HG03442 (cell line): ENCODE measurements around the gene SEMA6C.
"Not testable (repeated sequence)": the region's sequence is repeated elsewhere in the genome, so short reads cannot be mapped to it uniquely, and the experiment has no call there.

ENCODE experiments used
- ATAC-seq: cut with Tn5 transposase; IDR thresholded peaks from one replicate; pipeline ENCODE4 v1.9.1; 2021; ENCODE audit warnings: mild to moderate bottlenecking, moderate library complexity; ENCODE audit not compliant: unreplicated experiment

The SEMA6C gene

DNA sequence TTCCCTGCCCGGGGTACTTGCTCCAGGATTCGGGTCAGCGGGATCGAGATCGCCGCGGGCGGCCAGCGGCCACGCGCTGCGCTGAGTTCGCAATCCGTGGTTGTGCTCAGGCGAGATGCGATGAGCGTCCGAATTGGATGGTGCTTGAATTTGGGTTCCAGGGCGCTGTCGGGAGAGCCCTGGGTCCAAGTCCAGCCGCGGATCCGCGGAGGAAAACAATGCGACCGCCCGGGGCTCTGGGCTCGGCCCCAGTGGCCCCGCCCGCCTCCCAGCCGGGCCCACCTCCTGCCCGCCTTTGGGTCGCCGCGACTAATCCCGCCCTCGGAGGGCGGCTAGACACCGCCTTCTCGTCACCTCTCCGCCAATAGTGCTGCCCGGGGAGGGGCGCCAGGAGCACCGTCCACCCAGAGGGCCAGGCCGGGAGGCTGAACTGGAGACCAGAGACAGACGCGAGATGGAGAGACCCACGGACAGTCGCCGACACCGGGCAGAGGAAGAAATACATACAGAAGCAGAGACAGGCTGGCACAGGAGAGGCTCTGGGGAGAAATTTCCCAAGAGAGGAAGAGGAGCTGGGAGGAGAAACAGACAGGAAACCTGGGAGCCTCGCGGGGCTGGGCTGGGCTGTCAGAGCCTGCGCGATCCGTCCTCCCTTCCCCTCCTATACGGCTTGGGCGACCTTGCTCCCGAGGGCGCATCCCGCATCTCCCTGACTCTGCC, at the start of gene SEMA6C:
TSS of gene SEMA6C (minus strand) at position 220 of the 720 bp plus-strand sequence. CDS start 4,010 bp downstream, outside the sequence.
- ATAC-seq: peak; percentile 96

GRCh38 chr1:151194894-151195594, 48.6 kb upstream of the SEMA6C start:
- ATAC-seq: not testable (repeated sequence)

GRCh38 chr1:151193856-151194255, 47.4 kb upstream of the SEMA6C start:
- no peak for ATAC-seq

GRCh38 chr1:151193304-151193703, 46.9 kb upstream of the SEMA6C start:
- no peak for ATAC-seq

- ATAC-seq: no peak
Measured at GRCh38 chr1:151192047-151192446, 45.6 kb upstream of the SEMA6C start.

DNA sequence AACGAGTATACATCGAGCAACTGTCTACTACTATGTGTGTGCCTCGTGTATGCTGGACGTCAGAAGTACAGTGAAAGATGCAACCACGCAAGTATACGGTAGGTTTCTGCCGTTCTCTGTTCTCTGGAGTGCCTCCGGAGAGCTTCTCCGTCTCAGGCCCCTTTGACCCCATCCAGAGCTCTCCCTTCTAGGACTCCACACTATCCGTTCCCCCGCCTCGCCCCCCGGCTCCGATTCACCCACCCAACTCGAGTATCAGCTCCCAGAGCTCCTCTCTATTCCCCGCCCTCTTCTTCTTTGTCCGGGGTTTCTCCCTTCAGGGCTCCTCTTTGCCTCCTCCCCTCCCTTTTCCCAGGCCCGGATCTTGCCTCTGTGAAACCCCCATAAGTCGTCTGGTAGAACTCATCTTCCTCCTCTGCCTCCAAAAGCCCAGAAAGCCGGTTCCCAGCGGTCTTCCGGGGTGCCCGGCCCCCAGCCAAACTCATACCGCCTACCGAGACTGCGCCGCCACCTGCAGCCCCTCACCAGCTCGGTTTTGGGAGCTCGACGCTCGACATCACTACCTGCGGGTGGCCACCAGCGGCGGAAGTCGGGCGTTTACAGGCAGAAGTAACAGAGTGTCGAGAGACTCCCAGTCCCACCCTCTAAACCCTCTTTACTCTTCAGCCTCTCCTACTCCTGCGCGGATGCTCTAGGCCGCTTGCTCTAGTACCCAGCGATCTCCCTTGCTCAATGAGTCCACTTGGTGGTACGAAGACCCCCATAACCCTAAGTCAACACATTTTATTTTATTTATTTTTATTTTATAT, 43.4 kb upstream of the SEMA6C start, which contains the start of gene VPS72:
TSS of gene VPS72 (minus strand) at position 561 of the 809 bp plus-strand sequence. CDS start at position 485, 76 bp downstream.
- peak; percentile 86 for ATAC-seq

GRCh38 chr1:151188667-151189066, 42.2 kb upstream of the SEMA6C start:
- ATAC-seq: not testable (repeated sequence)

DNA sequence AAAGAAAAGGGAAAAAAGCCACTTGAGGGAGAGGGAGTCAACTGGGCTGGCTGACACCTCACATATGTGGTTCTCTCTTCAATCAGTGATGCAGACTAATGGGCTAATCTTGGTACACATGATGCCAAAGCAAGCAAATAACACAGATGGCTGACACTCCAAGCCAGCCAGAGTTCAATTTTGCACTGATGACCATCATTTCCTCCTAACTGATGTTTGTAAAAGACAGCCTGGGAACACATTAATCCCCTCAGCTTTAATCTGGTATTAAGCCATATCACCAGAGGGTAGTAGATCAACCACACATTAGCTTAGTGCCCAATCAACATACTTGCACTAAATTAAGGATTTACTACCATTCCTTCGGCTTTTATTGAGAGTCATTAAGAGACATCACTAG, 40.8 kb upstream of the SEMA6C start:
- no peak for ATAC-seq

GRCh38 chr1:151184211-151184610, 37.8 kb upstream of the SEMA6C start:
- ATAC-seq: no peak

GRCh38 chr1:151176514-151177045, 30.1 kb upstream of the SEMA6C start:
- ATAC-seq: no peak

- ATAC-seq: no peak
Measured at GRCh38 chr1:151175863-151176262, 29.4 kb upstream of the SEMA6C start, which contains the start of gene TMOD4. TMOD4 (minus strand) TSS chr1:151175981; CDS start chr1:151174875, 1,106 bp downstream.

GRCh38 chr1:151175041-151175741, 28.8 kb upstream of the SEMA6C start:
- no peak for ATAC-seq

GRCh38 chr1:151171190-151171589, 24.8 kb upstream of the SEMA6C start:
- ATAC-seq: no peak

DNA sequence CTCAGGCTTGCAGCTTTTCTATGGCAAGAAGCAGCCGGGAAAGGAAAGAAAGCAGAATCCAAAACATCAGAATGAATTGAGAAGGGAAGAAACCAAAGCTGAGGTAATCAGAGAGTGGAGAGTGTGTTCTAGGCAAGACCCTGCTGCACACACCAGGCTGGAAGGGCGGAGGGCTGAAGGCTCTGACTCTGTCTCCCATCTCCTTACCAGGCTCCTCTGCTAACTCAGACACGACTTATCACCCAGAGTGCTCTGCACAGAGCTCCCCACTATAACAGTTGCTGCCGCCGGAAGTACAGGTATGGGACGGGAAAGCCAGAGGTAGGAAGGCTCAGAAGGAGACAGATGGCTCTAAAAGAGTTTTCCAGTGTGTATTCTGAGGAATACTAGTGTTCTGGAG, 20.7 kb upstream of the SEMA6C start:
- no peak for ATAC-seq

DNA sequence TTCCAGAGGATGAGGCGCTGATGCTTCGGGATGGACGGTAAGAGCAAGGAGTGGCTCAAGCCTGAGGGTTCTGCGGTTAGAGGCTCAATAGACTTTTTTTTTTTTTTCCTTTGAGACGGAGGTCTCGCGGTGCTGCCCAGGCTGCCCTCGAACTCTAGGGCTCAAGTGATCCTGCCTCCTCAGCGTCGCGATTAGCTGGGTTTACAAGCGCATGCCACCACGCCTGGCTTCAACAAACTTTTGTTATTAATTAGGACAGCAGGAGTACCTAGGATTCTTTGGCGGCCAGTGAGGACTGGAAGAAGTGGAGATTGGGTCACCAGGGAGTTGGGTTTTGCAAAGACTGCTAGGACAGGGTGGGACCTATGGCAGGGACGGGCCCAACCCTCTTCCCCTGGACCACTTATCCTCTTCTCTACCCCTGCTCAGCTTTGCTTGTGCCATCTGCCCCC, 20.1 kb upstream of the SEMA6C start:
- ATAC-seq: peak; percentile 2

DNA sequence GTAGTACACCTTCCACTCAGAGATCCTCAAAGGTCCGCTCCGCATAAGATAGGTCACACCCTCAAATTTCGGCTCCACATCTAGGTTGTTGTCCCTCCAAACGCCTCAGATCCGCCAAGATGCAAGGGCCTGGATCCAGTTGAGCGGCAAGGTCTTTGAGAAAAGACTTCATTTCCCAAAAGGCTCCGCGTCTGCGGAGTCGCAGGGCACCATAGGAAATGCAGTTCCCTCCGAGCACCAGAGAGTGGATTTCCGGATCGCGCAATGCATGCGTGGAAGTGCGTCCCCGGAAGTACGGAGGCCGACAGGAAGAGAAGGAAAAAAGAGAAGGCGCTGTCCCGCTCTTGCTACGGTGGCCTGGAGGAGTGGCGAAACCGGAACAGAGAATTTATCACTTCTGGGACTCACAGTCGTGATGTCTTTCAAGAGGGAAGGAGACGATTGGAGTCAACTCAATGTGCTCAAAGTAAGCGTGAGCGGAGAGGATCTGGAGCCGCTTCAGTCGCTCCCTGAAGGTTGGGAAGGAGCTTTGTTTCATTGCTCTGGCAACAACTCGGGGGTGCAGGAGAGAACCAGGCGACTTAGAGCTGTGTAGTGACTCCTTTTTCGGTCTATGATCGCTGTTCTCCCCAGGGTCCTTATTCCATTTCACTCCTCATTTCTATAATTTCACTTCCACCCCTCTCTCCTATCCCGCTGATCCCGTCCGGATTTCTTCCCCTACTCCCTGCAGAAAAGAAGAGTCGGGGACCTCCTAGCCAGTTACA, 19.5 kb upstream of the SEMA6C start, which contains the start of the genes LYSMD1 and SCNM1:
TSS of gene LYSMD1 (minus strand) at position 165 of the 767 bp plus-strand sequence. CDS start 644 bp downstream, outside the sequence.
TSS of gene SCNM1 (plus strand) at position 407 of the 767 bp plus-strand sequence. CDS start at position 416, 9 bp downstream.
- ATAC-seq: peak; percentile 87

- ATAC-seq: no peak
Measured at GRCh38 chr1:151165281-151165737, 18.9 kb upstream of the SEMA6C start.

DNA sequence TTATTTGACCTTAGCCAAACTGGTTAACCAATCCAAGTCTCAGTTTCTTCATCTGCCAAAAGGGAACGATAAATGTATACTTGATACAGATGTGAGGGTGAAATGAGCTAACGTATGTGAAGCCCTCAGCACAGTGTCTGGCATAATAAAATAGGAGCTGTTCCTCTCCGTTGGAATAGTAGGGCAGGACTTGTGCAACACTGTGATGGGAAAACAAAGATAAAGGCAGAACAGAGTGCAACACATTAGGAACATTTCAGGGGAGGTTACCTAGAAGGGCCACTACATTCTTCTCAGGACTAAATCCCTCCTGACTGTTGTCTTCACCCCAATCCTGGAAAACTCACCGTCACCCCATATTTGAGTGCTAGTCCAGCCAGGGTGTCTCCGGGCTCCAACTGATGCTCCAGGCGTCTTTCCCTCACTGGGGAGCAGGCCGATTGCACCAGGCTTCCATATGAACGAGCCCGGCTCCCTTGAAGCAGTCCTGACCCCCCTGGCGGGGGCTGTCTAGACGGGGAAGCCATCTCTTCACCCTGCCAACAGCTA, 18.4 kb upstream of the SEMA6C start:
- ATAC-seq: no peak

DNA sequence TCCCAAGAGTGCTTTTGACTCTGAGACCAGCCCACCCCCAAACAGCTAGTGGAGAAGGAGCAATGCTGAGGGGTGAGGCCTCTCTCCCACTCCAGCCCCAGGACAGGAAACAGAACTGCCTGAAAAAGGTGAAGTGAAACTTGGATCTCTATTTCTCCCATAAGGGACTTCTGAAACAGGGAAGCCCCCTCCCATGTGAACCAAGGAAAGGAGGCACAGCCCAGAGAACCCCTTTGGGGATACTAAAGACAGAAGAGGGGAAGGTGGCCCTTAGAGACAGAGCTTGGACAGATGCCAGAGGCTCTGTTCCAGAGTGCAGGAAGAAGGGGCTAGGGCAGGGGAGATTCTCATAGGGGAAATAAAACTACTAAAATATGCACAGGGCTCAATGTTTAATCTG, 12.9 kb upstream of the SEMA6C start:
- ATAC-seq: no peak
